ENCODE results near the gene SERPINB11.

DNA sequence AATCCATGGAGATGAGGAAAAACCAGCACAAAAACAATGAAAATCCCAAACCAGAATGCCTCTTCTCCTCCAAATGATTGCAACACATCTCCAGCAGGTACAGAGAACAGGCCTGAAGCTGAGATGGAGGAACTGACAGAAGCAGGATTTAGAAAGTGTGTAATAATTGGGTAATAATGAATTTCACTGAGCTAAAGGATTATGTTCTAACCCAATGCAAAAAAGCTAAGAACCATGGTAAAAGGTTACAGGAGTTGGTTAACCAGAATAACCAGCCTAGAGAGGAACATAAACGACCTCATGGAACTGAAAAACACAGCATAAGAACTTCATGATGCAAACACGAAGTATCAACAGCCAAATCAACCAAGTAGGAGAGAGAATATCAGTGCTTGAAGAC lies 13.7 kb upstream of the SERPINB11 start:
- TF ChIP-seq SPI1 (IDR thresholded peaks at IDR 0.05; ENCODE audit: low read depth, low read length) (no peak), POLR2A (IDR thresholded peaks at IDR 0.05; ENCODE audit: low read depth, low read length) (no peak), POLR2AphosphoS5 (IDR thresholded peaks at IDR 0.05; ENCODE audit: low read depth, low read length) (no peak), TAF1 (IDR thresholded peaks at IDR 0.05; ENCODE audit: low read depth, low read length) (no peak), POU2F2 (IDR thresholded peaks at IDR 0.05; ENCODE audit: low read depth, low read length) (no peak), PAX5 (IDR thresholded peaks at IDR 0.05; ENCODE audit: insufficient read depth, low read length, severe bottlenecking) (no peak)
